IgD-negative memory B cell (primary cell): Measurements from ENCODE around the gene ENPP6. TPM values are rescaled to one million over a fixed set of nuclear protein-coding genes. Genes with fewer than 3 reads are reported as not detected.

Experiments
- H3K27ac Mint-ChIP-seq, 3 donors: one replicate each; pipeline ENCODE4 v1.8.0; 2020 to 2022; ENCODE audit warnings: mild to moderate bottlenecking in 3 of 3, mixed read lengths in 3 of 3, moderate library complexity in 1 of 3
- H3K27me3 Mint-ChIP-seq: one replicate; pipeline ENCODE4 v1.8.0; 2021; ENCODE audit warnings: mixed read lengths
- H3K36me3 Mint-ChIP-seq: one replicate; pipeline ENCODE4 v1.8.0; 2020; ENCODE audit warnings: mild to moderate bottlenecking, mixed read lengths
- H3K4me1 Mint-ChIP-seq, 3 donors: one replicate each; pipeline ENCODE4 v1.8.0; 2020 to 2022; ENCODE audit warnings: mixed read lengths in 3 of 3, mild to moderate bottlenecking in 1 of 3
- H3K4me3 Mint-ChIP-seq, 4 donors: one replicate each; pipeline ENCODE4 v1.8.0; 2020 to 2022; ENCODE audit warnings: mild to moderate bottlenecking in 4 of 4, mixed read lengths in 4 of 4, moderate library complexity in 3 of 4
- H3K9me3 Mint-ChIP-seq, 3 donors: one replicate each; pipeline ENCODE4 v1.8.0; 2020 to 2021; ENCODE audit warnings: mixed read lengths in 3 of 3, mild to moderate bottlenecking in 1 of 3
- polyA plus RNA-seq: library from polyadenylated mRNA; unstranded; fragments of 300-500 nt; fragmentation: Illumina TruSeq; gene quantifications from one replicate; pipeline ENCODE4 v1.2.3, GENCODE V29; 2021

The ENPP6 gene
- polyA plus RNA-seq, 1 donor from 2014 or later: not detected

- no peak overlapping the region for H3K27ac Mint-ChIP-seq
- H3K27me3 Mint-ChIP-seq: peaks cover 25% of the 10 kb centered on the region
- no peak overlapping the region for H3K4me3 Mint-ChIP-seq
- H3K36me3 Mint-ChIP-seq: no peaks in the 10 kb centered on the region
- H3K9me3 Mint-ChIP-seq: no peaks in the 10 kb centered on the region
- peaks cover 0 to 11% (median 4%) of the 10 kb centered on the region in 3 donors for H3K4me1 Mint-ChIP-seq
Measured at GRCh38 chr4:184101711-184102110, 116.0 kb downstream of the ENPP6 start.

DNA sequence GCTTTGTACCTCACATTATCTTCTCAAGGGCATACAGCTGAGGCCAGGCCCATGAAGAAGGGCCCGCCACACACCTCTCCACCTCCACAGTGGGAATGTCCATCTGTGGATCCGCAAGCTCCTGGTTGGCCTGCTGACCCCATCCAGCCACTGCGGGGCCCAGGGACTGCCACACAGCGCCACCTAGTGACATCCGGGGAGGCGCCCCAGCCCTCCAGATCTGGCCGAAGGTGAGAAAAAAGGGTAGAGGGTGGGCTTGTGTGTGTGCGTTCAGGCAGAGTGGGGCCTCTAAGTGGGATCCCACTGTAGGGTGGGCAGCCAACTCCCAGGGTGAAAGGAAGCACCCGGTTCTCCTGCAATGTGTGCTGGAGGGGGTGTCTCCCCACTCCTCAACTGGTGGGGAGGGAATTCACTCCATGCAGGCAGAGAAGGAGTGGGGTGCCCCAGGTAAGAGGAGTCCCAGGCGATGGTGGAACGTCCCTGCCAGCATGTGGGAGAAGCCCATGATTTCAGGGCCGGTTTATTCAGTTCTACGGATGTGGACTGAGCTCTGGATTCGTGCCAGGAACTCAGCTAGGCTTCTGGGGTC is 117.3 kb downstream of the ENPP6 start:
- peaks cover 0 to 11% (median 4%) of the 10 kb centered on the region in 3 donors for H3K4me1 Mint-ChIP-seq
- peak overlapping the region in 1 of 4 donors; percentile 19 for H3K4me3 Mint-ChIP-seq
- no peaks in the 10 kb centered on the region for H3K9me3 Mint-ChIP-seq
- H3K27ac Mint-ChIP-seq: no peak overlapping the region
- H3K36me3 Mint-ChIP-seq: no peaks in the 10 kb centered on the region
- peaks cover 22% of the 10 kb centered on the region for H3K27me3 Mint-ChIP-seq

- H3K36me3 Mint-ChIP-seq: no peaks in the 10 kb centered on the region
- no peak overlapping the region for H3K4me3 Mint-ChIP-seq
- no peak overlapping the region for H3K27ac Mint-ChIP-seq
- no peaks in the 10 kb centered on the region for H3K9me3 Mint-ChIP-seq
- H3K4me1 Mint-ChIP-seq: peaks cover 0 to 11% (median 4%) of the 10 kb centered on the region in 3 donors
- peaks cover 22% of the 10 kb centered on the region for H3K27me3 Mint-ChIP-seq
Measured at GRCh38 chr4:184099535-184099966, 118.1 kb downstream of the ENPP6 start.

DNA sequence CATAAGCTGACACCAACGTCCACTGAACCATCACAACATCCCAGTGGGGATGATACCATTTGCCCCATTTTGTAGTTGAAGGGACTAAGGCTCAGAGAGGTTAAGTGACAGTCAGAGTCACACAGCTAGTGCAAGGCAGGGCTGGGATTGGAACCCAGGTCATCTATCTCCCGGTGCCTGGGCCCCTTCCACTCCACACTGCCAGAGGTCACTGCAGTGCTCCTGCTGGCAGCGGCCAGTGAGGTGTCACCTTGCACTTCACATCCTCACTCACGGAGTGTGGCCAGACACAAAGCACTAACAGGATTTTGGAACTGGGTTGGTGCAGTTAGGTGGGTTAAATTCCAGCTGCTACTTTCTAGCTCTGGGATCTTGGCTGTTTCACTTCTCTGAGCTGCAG is 118.7 kb downstream of the ENPP6 start:
- Mint-ChIP-seq H3K9me3 (no peaks in the 10 kb centered on the region), H3K27ac (no peak overlapping the region), H3K4me3 (no peak overlapping the region), H3K4me1 (peaks cover 0 to 11% (median 4%) of the 10 kb centered on the region in 3 donors), H3K36me3 (no peaks in the 10 kb centered on the region), H3K27me3 (peaks cover 22% of the 10 kb centered on the region)

GRCh38 chr4:184097815-184098214 is 119.9 kb downstream of the ENPP6 start:
- Mint-ChIP-seq H3K27ac (no peak overlapping the region), H3K9me3 (no peaks in the 10 kb centered on the region)

DNA sequence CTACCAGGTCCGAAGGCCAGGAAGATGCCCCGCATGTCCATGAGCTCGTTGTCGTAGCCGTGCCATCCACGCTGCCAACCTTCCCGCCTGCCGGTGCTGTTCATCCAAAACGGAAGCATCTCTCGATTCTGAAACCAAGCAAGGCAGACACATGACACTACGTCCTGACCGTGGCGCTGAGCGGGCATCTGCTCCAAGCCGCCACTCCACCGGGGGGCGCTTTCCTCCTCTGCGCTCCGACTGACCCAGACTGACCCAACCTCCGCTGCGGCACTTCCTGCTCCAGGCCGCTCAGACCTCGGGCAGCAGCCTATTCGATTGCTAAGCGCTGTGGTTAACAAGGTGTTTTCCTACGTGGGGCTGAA is 120.5 kb downstream of the ENPP6 start:
- Mint-ChIP-seq H3K36me3 (no peaks in the 10 kb centered on the region), H3K4me1 (peaks cover 0 to 11% (median 4%) of the 10 kb centered on the region in 3 donors), H3K27ac (no peak overlapping the region), H3K27me3 (peaks cover 20% of the 10 kb centered on the region), H3K4me3 (peak overlapping the region in 2 of 4 donors; percentile 25 to 52), H3K9me3 (no peaks in the 10 kb centered on the region)

More at GRCh38 chr4:184097815-184098214, 119.9 kb downstream of the ENPP6 start:
- peaks cover 0 to 11% (median 4%) of the 10 kb centered on the region in 3 donors for H3K4me1 Mint-ChIP-seq
- no peak overlapping the region for H3K4me3 Mint-ChIP-seq
- peaks cover 20% of the 10 kb centered on the region for H3K27me3 Mint-ChIP-seq
- H3K36me3 Mint-ChIP-seq: no peaks in the 10 kb centered on the region

- H3K4me1 Mint-ChIP-seq: peaks cover 0 to 11% (median 4%) of the 10 kb centered on the region in 3 donors
- H3K9me3 Mint-ChIP-seq: no peaks in the 10 kb centered on the region
- H3K27ac Mint-ChIP-seq: no peak overlapping the region
- H3K27me3 Mint-ChIP-seq: peaks cover 18% of the 10 kb centered on the region
- peak overlapping the region in 2 of 4 donors; percentile 34 to 52 for H3K4me3 Mint-ChIP-seq
- no peaks in the 10 kb centered on the region for H3K36me3 Mint-ChIP-seq
Measured at GRCh38 chr4:184096561-184097240, 121.0 kb downstream of the ENPP6 start.

DNA sequence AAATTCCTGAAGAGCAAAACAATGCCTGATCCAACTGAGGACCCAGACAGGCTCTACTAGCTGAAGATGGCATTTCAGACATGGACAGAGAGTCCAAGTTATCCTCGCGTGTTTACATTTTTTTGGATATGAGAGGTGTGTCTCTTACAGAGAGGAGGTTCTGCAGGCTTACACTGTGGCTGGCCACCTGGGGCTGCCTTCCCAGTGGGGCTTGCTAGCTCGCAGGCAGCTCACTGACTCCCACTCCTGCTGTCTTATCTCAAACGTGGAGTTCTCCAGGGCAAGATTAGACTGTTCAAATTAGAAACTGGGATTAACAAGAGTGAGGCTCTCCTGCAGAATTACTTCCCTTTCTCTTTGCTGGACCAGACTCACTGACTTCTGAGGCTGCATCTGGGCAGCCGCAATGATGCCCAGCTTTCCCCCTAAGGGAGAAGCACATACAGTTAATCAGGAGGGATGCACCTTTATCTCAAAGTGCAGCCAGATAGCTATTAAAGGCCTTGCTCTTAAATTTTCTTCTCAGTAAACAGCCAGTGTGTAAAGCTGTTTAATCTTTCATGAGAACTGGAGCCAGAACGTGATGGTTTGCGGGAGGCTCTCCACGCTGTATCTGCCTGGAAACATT is 123.0 kb downstream of the ENPP6 start:
- Mint-ChIP-seq H3K9me3 (no peaks in the 10 kb centered on the region), H3K27ac (no peak overlapping the region), H3K4me3 (no peak overlapping the region), H3K4me1 (peaks cover 0 to 6% (median under 1%) of the 10 kb centered on the region in 3 donors), H3K36me3 (no peaks in the 10 kb centered on the region), H3K27me3 (peaks cover 18% of the 10 kb centered on the region)

DNA sequence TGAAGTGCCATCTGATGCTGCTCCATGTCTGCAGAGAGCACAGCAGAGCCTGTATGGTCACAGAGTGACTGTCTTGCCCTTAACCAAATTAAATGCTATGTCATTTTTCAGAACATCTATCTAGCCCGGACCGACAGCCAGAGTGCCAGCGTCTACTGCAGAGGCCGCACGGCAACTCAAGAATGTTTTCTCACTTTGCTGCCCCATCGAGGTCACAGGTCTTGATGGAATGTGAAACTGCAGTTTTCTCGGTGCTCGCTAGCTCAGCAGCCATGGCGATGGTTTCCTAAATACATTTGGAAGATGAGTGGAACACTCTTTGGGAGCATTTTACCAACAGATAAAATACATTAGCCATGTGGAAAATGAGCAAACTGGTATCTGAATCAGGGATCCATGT is 125.7 kb downstream of the ENPP6 start:
- Mint-ChIP-seq H3K9me3 (peaks cover 0 to 9% (median 6%) of the 10 kb centered on the region in 3 donors), H3K27me3 (peaks cover 3% of the 10 kb centered on the region), H3K36me3 (no peaks in the 10 kb centered on the region), H3K27ac (no peak overlapping the region), H3K4me1 (no peaks in the 10 kb centered on the region), H3K4me3 (no peak overlapping the region)

GRCh38 chr4:184090571-184090970 is 127.1 kb downstream of the ENPP6 start:
- Mint-ChIP-seq H3K36me3 (no peaks in the 10 kb centered on the region), H3K4me1 (no peaks in the 10 kb centered on the region), H3K27ac (no peak overlapping the region), H3K27me3 (no peaks in the 10 kb centered on the region), H3K9me3 (peaks cover 0 to 10% (median 7%) of the 10 kb centered on the region in 3 donors), H3K4me3 (peak overlapping the region in 1 of 4 donors; percentile 68)

GRCh38 chr4:184080674-184081073 is 137.0 kb downstream of the ENPP6 start:
- Mint-ChIP-seq H3K9me3 (peaks cover 0 to 7% (median 1%) of the 10 kb centered on the region in 3 donors), H3K27me3 (peaks cover 9% of the 10 kb centered on the region), H3K4me3 (no peak overlapping the region), H3K4me1 (no peaks in the 10 kb centered on the region), H3K36me3 (no peaks in the 10 kb centered on the region), H3K27ac (no peak overlapping the region)

DNA sequence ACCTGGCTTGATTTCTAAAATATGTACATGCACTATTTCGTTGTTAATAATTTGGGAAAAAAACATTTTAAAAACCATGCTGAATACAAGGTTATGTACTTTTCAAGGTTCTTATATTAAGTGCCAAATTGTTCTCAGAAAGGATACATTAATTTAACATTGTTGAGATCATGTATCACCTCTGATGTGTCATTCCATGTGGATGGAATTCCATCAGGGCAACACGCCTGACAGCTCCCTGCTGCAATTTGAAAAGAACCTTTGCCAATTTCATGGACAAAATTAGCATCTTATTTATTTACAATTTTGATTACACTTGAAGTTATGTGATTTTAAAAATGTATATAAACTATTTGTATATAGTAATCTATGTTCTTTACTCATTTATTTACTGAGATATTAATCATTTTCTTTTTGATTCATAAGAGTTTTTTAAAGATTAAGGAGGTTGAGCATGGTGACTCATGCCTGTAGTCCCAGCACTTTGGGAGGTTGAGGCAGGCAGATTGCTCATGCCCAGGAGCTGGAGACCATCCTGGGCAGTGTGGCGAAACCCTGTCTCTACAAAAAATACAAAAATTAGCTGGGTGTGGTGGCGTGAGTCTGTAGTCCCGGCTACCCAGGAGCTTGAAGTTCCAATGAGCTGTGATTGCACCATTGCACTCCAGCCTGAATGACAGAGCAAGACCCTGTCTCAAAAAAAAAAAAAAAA is 142.8 kb downstream of the ENPP6 start:
- Mint-ChIP-seq H3K27ac (no peak overlapping the region), H3K9me3 (peaks cover 8 to 18% (median 18%) of the 10 kb centered on the region in 3 donors), H3K27me3 (peaks cover 9% of the 10 kb centered on the region), H3K4me3 (no peak overlapping the region), H3K4me1 (no peaks in the 10 kb centered on the region), H3K36me3 (no peaks in the 10 kb centered on the region)

DNA sequence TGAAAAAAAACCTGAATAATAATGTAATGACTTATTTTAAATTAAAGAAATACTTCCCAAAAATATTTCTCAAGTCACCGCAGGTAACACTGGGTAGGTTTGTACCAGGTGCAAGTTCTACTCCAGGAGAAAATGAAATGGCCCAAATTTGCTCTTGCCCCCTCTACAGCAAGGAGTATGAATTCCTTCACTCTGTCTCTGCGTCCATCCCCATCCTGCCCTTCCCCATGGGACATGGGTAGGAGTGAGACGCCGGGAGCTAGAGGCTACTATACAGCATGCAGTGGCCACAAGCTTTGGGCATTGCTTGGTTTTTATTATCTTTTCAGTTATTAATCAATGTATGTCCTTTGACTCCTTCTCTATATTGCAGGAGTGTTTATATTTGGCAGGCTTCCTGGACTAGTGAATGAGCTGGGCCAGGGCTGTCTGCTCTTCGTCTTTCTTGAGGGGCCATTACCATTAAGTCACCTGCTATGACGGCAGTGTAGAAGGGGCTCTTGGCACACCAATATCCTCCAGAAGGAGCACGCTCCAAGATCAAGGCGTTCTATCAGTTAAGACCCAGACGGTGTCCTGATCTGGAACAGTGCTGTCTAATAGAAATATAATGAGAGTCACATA is 149.6 kb downstream of the ENPP6 start:
- Mint-ChIP-seq H3K4me3 (no peak overlapping the region), H3K9me3 (peaks cover 6 to 11% (median 10%) of the 10 kb centered on the region in 3 donors), H3K4me1 (no peaks in the 10 kb centered on the region), H3K27me3 (peaks cover 12% of the 10 kb centered on the region), H3K36me3 (no peaks in the 10 kb centered on the region), H3K27ac (no peak overlapping the region)

- Mint-ChIP-seq H3K36me3 (no peaks in the 10 kb centered on the region), H3K4me3 (no peak overlapping the region), H3K27ac (no peak overlapping the region), H3K9me3 (peaks cover 2 to 3% (median 3%) of the 10 kb centered on the region in 3 donors), H3K27me3 (peaks cover 14% of the 10 kb centered on the region), H3K4me1 (no peaks in the 10 kb centered on the region)
Measured at GRCh38 chr4:184066584-184067300, 150.9 kb downstream of the ENPP6 start.
